ENCODE data around the gene STAC2.
"Not testable (repeated sequence)": the region's sequence is repeated elsewhere in the genome, so short reads cannot be mapped to it uniquely, and the experiment has no call there.

The STAC2 gene, protein sequence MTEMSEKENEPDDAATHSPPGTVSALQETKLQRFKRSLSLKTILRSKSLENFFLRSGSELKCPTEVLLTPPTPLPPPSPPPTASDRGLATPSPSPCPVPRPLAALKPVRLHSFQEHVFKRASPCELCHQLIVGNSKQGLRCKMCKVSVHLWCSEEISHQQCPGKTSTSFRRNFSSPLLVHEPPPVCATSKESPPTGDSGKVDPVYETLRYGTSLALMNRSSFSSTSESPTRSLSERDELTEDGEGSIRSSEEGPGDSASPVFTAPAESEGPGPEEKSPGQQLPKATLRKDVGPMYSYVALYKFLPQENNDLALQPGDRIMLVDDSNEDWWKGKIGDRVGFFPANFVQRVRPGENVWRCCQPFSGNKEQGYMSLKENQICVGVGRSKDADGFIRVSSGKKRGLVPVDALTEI

DNA sequence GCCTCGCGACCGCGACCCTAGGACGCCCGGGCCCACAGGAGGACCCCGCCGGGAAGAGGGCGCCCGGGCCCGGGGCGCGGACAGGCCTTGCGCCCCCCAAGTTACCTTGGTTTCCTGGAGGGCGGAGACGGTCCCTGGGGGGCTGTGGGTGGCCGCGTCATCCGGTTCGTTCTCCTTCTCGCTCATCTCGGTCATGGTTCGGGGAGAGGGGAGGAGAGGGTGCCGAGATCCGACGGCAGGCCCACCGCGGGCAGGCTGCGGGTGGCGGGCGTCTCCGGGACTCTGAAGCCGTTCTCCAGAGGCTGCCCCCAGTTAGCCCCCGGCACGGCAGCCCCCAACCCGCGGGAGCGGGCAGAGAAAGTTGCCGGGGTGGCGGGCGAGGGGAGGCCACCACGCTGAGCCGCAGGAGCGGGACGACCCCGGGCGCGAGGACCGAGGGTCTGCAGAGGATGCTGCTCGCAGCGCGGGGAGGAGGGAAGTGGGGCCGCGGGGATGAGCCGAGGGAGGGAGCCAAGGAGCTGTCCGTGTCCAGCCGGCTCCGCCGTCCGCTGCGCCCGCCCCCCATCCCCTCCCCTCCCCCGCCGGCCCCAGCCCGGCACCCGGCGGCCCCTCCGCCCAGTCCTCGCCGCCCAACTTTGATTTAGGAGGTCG, at the start of gene STAC2:
STAC2 (minus strand) TSS at position 638 of the 651 bp plus-strand sequence; CDS start at position 195, 443 bp downstream.
- H3K9ac ChIP-seq (ENCODE audit: insufficient read length) = no peak within 1 kb of the TSS
- no peak within 1 kb of the TSS for H3K27ac ChIP-seq
- H3K36me3 ChIP-seq (ENCODE audit: insufficient read depth, low read length) = no peaks in the 10 kb centered on the region
- H3K9me3 ChIP-seq (ENCODE audit: low read depth, low read length) = no peaks in the 10 kb centered on the region
- DNase-seq (ENCODE audit: low read depth, low spot score) = no peak
- H3K4me3 ChIP-seq = peak within 1 kb of the TSS; percentile 75
- TF ChIP-seq FOXP2 (optimal IDR thresholded peaks at IDR 0.05; ENCODE audit: control extremely low read depth, extremely low read length, insufficient read depth) (no peak), EZH2 (IDR thresholded peaks at IDR 0.05) (no peak), POLR2AphosphoS5 (IDR thresholded peaks at IDR 0.05; ENCODE audit: borderline replicate concordance, low read depth, low read length) (no peak)

DNA sequence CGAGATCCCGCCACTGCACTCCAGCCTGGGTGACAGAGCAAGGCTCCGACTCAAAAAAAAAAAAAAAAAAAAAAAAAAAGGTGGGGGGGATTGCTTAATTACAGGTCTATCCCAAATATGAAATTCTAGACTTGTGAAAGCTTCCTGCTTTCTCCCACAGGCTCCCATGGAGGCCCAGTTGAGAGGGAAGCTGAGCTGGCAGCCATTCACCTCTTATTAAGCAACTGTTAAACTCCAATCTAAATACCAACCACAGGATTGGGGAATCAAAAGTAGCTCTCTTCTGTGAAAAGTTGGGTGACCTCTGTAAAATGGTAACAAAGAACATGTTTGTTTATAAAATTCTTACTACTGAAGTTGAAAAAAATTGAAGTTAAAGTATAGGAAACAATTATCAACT, 45.8 kb upstream of the STAC2 start:
- H3K9ac ChIP-seq (ENCODE audit: insufficient read length) = no peak overlapping the region
- H3K4me3 ChIP-seq = no peak overlapping the region
- DNase-seq (ENCODE audit: low read depth, low spot score) = no peak
- no peaks in the 10 kb centered on the region for H3K36me3 ChIP-seq (ENCODE audit: insufficient read depth, low read length)
- no peak for TF ChIP-seq POLR2AphosphoS5 (IDR thresholded peaks at IDR 0.05; ENCODE audit: borderline replicate concordance, low read depth, low read length)
- TF ChIP-seq EZH2 (IDR thresholded peaks at IDR 0.05) = no peak
- TF ChIP-seq FOXP2 (optimal IDR thresholded peaks at IDR 0.05; ENCODE audit: control extremely low read depth, extremely low read length, insufficient read depth) = no peak
- H3K27ac ChIP-seq = no peak overlapping the region; the same call in 1 of the 2 replicates
- H3K9me3 ChIP-seq (ENCODE audit: low read depth, low read length) = no peaks in the 10 kb centered on the region

DNA sequence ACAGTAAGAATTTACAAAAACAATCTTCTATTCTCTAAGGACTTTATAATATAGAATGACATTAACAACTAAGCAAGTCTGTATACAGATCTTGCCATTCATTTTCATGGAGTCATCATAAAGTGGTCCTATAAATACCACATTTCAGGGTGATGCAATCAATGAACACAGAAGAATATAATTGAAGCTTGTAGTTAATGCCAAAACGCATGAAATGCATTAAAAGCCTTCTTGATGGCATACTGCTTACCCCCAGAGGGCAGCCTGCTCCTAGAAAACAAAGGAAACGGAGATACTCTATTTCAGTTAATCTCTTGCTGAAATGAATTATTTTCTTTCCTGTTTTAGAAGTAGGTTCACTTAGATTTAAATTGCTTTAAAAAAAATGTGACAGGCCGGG, 45.2 kb upstream of the STAC2 start:
- H3K27ac ChIP-seq = peak overlapping the region; percentile 87
- peak overlapping the region; percentile 24 for H3K4me3 ChIP-seq
- no peak for TF ChIP-seq POLR2AphosphoS5 (IDR thresholded peaks at IDR 0.05; ENCODE audit: borderline replicate concordance, low read depth, low read length)
- no peak for TF ChIP-seq FOXP2 (optimal IDR thresholded peaks at IDR 0.05; ENCODE audit: control extremely low read depth, extremely low read length, insufficient read depth)
- TF ChIP-seq EZH2 (IDR thresholded peaks at IDR 0.05) = no peak
- peak; percentile 85 for DNase-seq (ENCODE audit: low read depth, low spot score)
- no peaks in the 10 kb centered on the region for H3K9me3 ChIP-seq (ENCODE audit: low read depth, low read length)
- no peaks in the 10 kb centered on the region for H3K36me3 ChIP-seq (ENCODE audit: insufficient read depth, low read length)
- peak overlapping the region; percentile 33 for H3K9ac ChIP-seq (ENCODE audit: insufficient read length)

DNA sequence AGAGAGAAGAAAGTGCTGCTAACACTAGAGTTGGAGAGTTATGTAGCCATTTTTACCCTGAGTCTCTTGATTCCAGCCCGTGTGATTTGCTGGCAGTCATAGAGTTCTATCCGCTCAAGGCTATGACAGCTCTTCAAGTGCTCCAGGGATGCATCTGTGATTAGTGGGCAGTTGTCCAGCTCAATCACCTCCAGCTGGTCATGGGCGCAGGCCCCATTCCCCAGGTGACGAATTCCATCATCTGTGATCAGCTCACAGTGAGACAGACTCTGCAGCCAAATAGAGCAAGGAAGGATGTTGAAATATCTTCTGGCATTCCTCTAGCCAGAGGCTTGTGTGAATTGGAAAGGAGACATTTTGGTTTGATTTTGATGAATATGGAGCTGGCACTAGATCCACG, 38.4 kb upstream of the STAC2 start:
- Histone ChIP-seq H3K36me3 (ENCODE audit: insufficient read depth, low read length) (peaks cover 3% of the 10 kb centered on the region; the same call in 1 of the 2 replicates), H3K27ac (no peak overlapping the region), H3K4me3 (no peak overlapping the region), H3K9ac (ENCODE audit: insufficient read length) (no peak overlapping the region), H3K9me3 (ENCODE audit: low read depth, low read length) (no peaks in the 10 kb centered on the region)
- no peak for DNase-seq (ENCODE audit: low read depth, low spot score)
- TF ChIP-seq EZH2 (IDR thresholded peaks at IDR 0.05) (no peak), FOXP2 (optimal IDR thresholded peaks at IDR 0.05; ENCODE audit: control extremely low read depth, extremely low read length, insufficient read depth) (no peak), POLR2AphosphoS5 (IDR thresholded peaks at IDR 0.05; ENCODE audit: borderline replicate concordance, low read depth, low read length) (no peak)

DNA sequence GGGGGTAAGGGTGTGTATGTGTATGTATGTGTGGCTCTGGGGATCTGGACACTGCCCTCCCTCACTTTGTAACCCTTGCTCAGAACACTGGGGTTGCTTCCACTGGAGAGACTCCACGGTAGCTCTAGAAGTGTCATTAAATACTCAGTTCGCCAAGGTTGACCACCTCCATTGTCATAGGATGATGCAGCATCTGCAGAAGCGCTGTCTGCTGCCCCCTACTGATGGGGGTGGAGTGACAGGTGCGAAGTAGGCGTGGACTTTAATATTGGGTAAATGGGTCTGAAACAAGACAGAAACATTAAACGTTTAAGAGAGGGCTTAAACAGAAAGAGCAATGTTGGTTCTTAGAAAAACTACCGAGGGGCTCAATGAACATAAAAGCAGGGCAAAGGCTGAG, 35.5 kb upstream of the STAC2 start:
- Histone ChIP-seq H3K9me3 (ENCODE audit: low read depth, low read length) (no peaks in the 10 kb centered on the region), H3K4me3 (no peak overlapping the region), H3K27ac (no peak overlapping the region), H3K9ac (ENCODE audit: insufficient read length) (no peak overlapping the region), H3K36me3 (ENCODE audit: insufficient read depth, low read length) (peaks cover 3% of the 10 kb centered on the region; the same call in 1 of the 2 replicates)
- no peak for TF ChIP-seq FOXP2 (optimal IDR thresholded peaks at IDR 0.05; ENCODE audit: control extremely low read depth, extremely low read length, insufficient read depth)
- no peak for TF ChIP-seq POLR2AphosphoS5 (IDR thresholded peaks at IDR 0.05; ENCODE audit: borderline replicate concordance, low read depth, low read length)
- TF ChIP-seq EZH2 (IDR thresholded peaks at IDR 0.05) = no peak
- DNase-seq (ENCODE audit: low read depth, low spot score) = no peak

DNA sequence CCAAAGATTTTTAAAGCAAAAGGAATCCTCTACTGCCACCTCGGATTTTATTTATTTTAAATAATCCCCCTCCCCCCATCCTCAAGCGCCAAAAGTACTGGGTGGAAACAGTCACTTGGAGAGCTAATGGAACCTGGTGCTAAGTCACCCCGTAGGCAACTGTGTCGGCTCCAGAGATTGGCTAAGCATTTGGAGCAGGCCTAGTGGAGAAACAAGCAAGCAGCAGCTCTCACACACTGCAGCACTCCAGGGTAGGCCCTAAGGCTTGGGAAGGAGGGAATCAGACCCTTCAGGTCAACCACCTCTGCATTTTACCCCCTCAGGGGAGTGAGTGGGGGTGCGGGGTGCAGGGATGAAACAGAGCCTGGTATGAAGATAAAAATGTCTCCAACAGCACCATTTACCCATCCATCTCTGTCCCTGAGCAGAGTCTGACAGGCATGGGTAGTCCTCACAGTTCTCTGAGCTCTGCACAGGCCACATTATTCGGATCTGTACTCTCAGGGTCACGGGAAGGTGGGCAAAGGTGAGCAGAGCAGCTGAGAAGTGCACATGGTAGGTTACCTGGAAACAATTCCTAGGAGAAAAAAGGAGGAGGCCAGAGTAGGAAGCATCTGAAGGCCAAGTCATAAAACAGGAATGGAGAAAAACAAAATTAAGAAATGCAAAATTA, 27.2 kb upstream of the STAC2 start:
- no peak overlapping the region for H3K9ac ChIP-seq (ENCODE audit: insufficient read length)
- no peaks in the 10 kb centered on the region for H3K36me3 ChIP-seq (ENCODE audit: insufficient read depth, low read length)
- H3K4me3 ChIP-seq = no peak overlapping the region
- H3K9me3 ChIP-seq (ENCODE audit: low read depth, low read length) = no peaks in the 10 kb centered on the region
- DNase-seq (ENCODE audit: low read depth, low spot score) = no peak
- H3K27ac ChIP-seq = no peak overlapping the region
- TF ChIP-seq EZH2 (IDR thresholded peaks at IDR 0.05) (no peak), POLR2AphosphoS5 (IDR thresholded peaks at IDR 0.05; ENCODE audit: borderline replicate concordance, low read depth, low read length) (no peak), FOXP2 (optimal IDR thresholded peaks at IDR 0.05; ENCODE audit: control extremely low read depth, extremely low read length, insufficient read depth) (no peak)

DNA sequence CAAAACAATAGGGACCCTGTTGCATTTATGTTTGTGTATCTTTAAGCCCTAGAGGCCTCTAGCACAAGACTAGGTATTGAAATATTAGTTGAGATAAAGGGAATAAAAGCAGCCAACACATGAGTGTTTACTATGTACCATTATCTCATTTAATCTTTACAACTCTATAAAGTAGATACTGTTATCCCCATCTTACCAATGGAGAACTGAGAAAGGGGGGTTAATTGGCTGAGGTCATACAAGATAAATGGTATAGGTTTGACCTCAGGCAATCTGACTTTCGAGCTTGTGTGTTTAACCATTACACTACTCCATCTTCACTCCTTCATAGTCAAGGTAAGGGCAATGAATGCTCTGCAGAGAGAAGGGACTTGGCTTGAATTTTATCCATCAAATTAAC, 26.3 kb upstream of the STAC2 start:
- no peak overlapping the region for H3K4me3 ChIP-seq
- no peak for DNase-seq (ENCODE audit: low read depth, low spot score)
- no peak for TF ChIP-seq FOXP2 (optimal IDR thresholded peaks at IDR 0.05; ENCODE audit: control extremely low read depth, extremely low read length, insufficient read depth)
- no peak for TF ChIP-seq POLR2AphosphoS5 (IDR thresholded peaks at IDR 0.05; ENCODE audit: borderline replicate concordance, low read depth, low read length)
- TF ChIP-seq EZH2 (IDR thresholded peaks at IDR 0.05) = no peak
- H3K36me3 ChIP-seq (ENCODE audit: insufficient read depth, low read length) = no peaks in the 10 kb centered on the region
- H3K9ac ChIP-seq (ENCODE audit: insufficient read length) = no peak overlapping the region
- no peak overlapping the region for H3K27ac ChIP-seq
- H3K9me3 ChIP-seq (ENCODE audit: low read depth, low read length) = no peaks in the 10 kb centered on the region

DNA sequence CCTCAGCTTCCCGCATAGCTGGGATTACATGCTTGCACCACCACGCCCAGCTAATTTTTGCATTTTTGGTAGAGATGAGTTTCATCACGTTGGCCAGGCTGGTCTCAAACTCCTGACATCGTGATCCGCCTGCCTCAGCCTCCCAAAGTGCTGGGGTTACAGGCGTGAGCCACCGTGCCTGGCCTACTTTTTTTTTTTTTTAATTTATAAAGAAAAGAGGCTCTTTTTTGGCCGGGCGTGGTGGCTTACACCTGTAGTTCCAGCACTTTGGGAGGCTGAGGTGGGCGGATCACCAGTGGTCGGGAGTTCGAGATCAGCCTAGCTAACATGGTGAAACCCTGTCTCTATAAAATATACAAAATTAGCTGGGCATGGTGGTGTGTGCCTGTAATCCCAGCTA, 24.3 kb upstream of the STAC2 start:
- not testable (repeated sequence) for DNase-seq (ENCODE audit: low read depth, low spot score); H3K36me3 ChIP-seq (ENCODE audit: insufficient read depth, low read length); H3K9ac ChIP-seq (ENCODE audit: insufficient read length); H3K9me3 ChIP-seq (ENCODE audit: low read depth, low read length); H3K4me3 ChIP-seq; H3K27ac ChIP-seq

Data from SK-N-MC (cell line).